Mesendoderm (in vitro differentiated cells): ENCODE data around the gene ZFHX3.
A peak's percentile ranks its signal among the peaks of the same experiment; 100 is the strongest.

Experiments used
- DNase-seq: peaks from one replicate; pipeline ENCODE4 v3.0.0; 2013
- H2AK5ac ChIP-seq: 2 replicates; pipeline ENCODE4 v1.6.1; 2013; ENCODE audit warnings: low read length, inconsistent platforms
- H2BK120ac ChIP-seq: 2 replicates; pipeline ENCODE4 v1.6.1; 2013; ENCODE audit warnings: low read depth, mild to moderate bottlenecking, low read length, moderate library complexity, mixed read lengths
- H2BK15ac ChIP-seq: replicated peaks from 2 replicates; pipeline ENCODE4 v1.6.1; 2013; ENCODE audit warnings: low read depth, mild to moderate bottlenecking, moderate library complexity
- H2BK5ac ChIP-seq: 2 replicates; pipeline ENCODE4 v1.6.1; 2013; ENCODE audit warnings: low read length, inconsistent platforms
- H3K18ac ChIP-seq: 2 replicates; pipeline ENCODE4 v1.6.1; 2013; ENCODE audit warnings: mild to moderate bottlenecking, low read length, mixed read lengths
- H3K23ac ChIP-seq: one replicate; pipeline ENCODE4 v1.6.1; 2013; ENCODE audit warnings: low read length
- H3K27ac ChIP-seq: 2 replicates; pipeline ENCODE4 v1.5.1; 2013; ENCODE audit warnings: low read depth, mild to moderate bottlenecking, inconsistent platforms, low read length, moderate library complexity
- H3K27me3 ChIP-seq: 2 replicates; pipeline ENCODE4 v1.6.1; 2013; ENCODE audit warnings: low read length, control low read depth, mild to moderate bottlenecking, inconsistent platforms; ENCODE audit not compliant: insufficient read depth, poor library complexity
- H3K36me3 ChIP-seq: 2 replicates; pipeline ENCODE4 v1.6.1; 2013; ENCODE audit warnings: low read length, inconsistent platforms; ENCODE audit not compliant: control insufficient read depth, insufficient read depth
- H3K4ac ChIP-seq: one replicate; pipeline ENCODE4 v1.6.1; 2013; ENCODE audit warnings: low read depth, mild to moderate bottlenecking, low read length, moderate library complexity
- H3K4me1 ChIP-seq: 2 replicates; pipeline ENCODE4 v1.6.1; 2013; ENCODE audit warnings: low read depth, low read length, inconsistent platforms; ENCODE audit not compliant: control insufficient read depth
- H3K4me2 ChIP-seq: 2 replicates; pipeline ENCODE4 v1.6.1; 2013; ENCODE audit warnings: low read length
- H3K4me3 ChIP-seq: 2 replicates; pipeline ENCODE4 v1.5.1; 2013; ENCODE audit warnings: mild to moderate bottlenecking, low read length
- H3K56ac ChIP-seq: one replicate; pipeline ENCODE4 v1.6.1; 2013; ENCODE audit warnings: low read length
- H3K79me1 ChIP-seq: 2 replicates; pipeline ENCODE4 v1.6.1; 2013; ENCODE audit warnings: low read length, inconsistent platforms
- H3K79me2 ChIP-seq: 2 replicates; pipeline ENCODE4 v1.6.1; 2013; ENCODE audit warnings: mild to moderate bottlenecking, low read length; ENCODE audit not compliant: control insufficient read depth, insufficient read depth
- H3K9ac ChIP-seq: 2 replicates; pipeline ENCODE4 v1.6.1; 2013; ENCODE audit warnings: low read length, inconsistent platforms
- H4K5ac ChIP-seq: one replicate; pipeline ENCODE4 v1.6.1; 2013; ENCODE audit warnings: low read length
- H4K8ac ChIP-seq: one replicate; pipeline ENCODE4 v1.6.1; 2013; ENCODE audit warnings: low read depth, mild to moderate bottlenecking, control low read depth, low read length, moderate library complexity
- WGBS: extraction: QIAGEN DNeasy Blood & Tissue Kit; methylation state at CpG from one replicate; pipeline ENCODE4 v1.1.7; 2013; ENCODE audit warnings: low lambda C conversion rate, missing lambda C conversion rate; ENCODE audit not compliant: insufficient coverage; ENCODE audit errors: extremely low coverage; 5-methylcytosine and 5-hydroxymethylcytosine counted together

Gene ZFHX3

DNA sequence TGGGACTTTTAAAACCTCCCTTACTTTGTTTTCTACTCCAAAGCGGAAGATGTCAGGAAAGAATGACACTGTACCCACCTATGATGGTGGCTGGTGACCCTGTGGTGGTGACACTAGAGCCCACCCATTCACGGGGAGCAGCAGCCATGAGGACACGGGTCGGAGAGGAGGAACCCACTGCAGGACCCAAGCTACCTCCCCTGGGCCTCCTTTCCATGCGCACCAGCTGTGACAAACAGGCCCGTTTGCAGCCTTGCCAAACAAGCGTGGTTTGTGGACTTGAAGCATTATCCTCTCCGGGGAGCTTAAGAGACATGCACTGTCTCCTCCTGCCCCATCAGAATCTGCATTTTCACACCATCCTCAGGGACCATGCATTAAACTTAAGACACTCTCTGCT, 85.6 kb downstream of the ZFHX3 start:
- Histone ChIP-seq H2BK120ac (no peak overlapping the region), H3K9ac (no peak overlapping the region), H2AK5ac (no peak overlapping the region), H4K5ac (no peak overlapping the region), H3K4me2 (no peak overlapping the region), H3K79me1 (no peaks in the 10 kb centered on the region), H3K36me3 (no peaks in the 10 kb centered on the region), H3K27ac (no peak overlapping the region), H2BK5ac (no peak overlapping the region), H3K4ac (no peak overlapping the region), H3K27me3 (no peaks in the 10 kb centered on the region), H3K79me2 (no peaks in the 10 kb centered on the region), H3K18ac (no peak overlapping the region), H3K4me3 (no peak overlapping the region), H2BK15ac (no peak overlapping the region), H3K4me1 (no peaks in the 10 kb centered on the region), H3K23ac (no peak overlapping the region), H3K56ac (no peak overlapping the region), H4K8ac (no peak overlapping the region)
- no peak for DNase-seq
- WGBS, result no CpG with 5 or more reads among the region's 8 CpGs

DNA sequence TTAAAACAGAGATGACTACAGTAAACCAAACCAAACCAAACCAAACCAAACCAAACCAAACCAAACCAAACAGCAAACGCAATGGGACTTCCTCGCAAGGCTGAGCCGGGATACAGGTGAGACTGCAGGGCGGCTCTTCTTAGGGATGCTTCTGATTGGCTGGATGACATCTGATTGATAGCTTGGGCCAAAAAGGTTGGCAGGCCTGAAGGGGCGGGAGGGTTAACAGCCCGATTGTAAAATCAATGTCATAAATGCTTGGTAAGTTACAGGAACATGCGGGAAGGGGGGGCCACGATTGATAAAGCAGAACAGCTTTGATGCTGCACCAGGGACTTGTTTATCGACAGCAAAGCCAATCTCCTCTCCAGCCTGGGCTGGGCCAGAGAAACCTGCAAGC, 86.1 kb downstream of the ZFHX3 start:
- no CpG with 5 or more reads among the region's 9 CpGs for WGBS
- Histone ChIP-seq H2AK5ac (no peak overlapping the region), H3K79me2 (no peaks in the 10 kb centered on the region), H2BK5ac (no peak overlapping the region), H3K4ac (no peak overlapping the region), H3K36me3 (no peaks in the 10 kb centered on the region), H3K4me3 (no peak overlapping the region), H3K18ac (no peak overlapping the region), H4K5ac (no peak overlapping the region), H4K8ac (no peak overlapping the region), H3K9ac (no peak overlapping the region), H3K79me1 (no peaks in the 10 kb centered on the region), H2BK15ac (no peak overlapping the region), H3K23ac (no peak overlapping the region), H3K27me3 (no peaks in the 10 kb centered on the region), H2BK120ac (no peak overlapping the region), H3K56ac (no peak overlapping the region), H3K4me1 (no peaks in the 10 kb centered on the region), H3K27ac (no peak overlapping the region), H3K4me2 (no peak overlapping the region)
- DNase-seq, result peak; percentile 25

DNA sequence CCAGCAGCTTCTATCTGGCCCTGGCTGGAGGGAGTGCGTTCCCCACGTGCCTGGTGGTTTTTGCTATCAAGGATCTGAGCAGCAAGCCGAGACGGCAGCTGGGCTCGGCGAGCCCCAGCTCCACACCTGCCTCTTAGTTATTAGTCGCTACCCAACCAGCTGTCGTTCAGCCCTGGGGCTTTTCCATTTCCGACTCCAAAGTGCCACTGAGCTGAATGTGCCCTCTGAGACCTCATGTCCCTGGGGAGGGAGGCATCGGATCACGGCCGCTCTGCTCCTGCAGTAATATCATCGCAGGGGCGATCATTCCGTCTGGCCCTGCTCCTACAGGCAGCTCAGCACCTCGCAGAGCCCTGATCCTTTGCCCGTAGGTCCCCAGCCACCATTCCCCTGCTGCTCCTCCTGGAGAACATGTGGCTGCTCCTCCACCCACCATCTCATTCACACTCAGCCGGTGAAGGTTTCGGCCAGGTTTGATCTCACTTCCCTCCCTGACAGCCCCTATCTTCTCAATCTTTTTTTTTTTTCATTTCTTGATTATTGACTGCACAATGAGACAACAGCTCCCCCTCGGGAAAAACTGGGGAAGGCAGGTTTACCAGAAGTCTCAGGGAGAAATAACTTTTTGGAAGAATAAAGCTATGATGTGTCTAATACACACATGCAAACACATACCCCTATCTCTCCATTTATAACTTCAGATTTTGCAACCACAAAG, 86.7 kb downstream of the ZFHX3 start:
- no peak for DNase-seq
- Histone ChIP-seq H2BK5ac (no peak overlapping the region), H3K56ac (no peak overlapping the region), H3K9ac (no peak overlapping the region), H3K4me2 (no peak overlapping the region), H3K27ac (no peak overlapping the region), H3K4me3 (no peak overlapping the region), H2AK5ac (no peak overlapping the region), H3K4ac (no peak overlapping the region), H3K27me3 (no peaks in the 10 kb centered on the region), H3K79me1 (no peaks in the 10 kb centered on the region), H4K5ac (no peak overlapping the region), H3K18ac (no peak overlapping the region), H2BK120ac (no peak overlapping the region), H2BK15ac (no peak overlapping the region), H4K8ac (no peak overlapping the region), H3K36me3 (no peaks in the 10 kb centered on the region), H3K79me2 (no peaks in the 10 kb centered on the region), H3K23ac (no peak overlapping the region), H3K4me1 (no peaks in the 10 kb centered on the region)
- no CpG with 5 or more reads among the region's 20 CpGs for WGBS

DNA sequence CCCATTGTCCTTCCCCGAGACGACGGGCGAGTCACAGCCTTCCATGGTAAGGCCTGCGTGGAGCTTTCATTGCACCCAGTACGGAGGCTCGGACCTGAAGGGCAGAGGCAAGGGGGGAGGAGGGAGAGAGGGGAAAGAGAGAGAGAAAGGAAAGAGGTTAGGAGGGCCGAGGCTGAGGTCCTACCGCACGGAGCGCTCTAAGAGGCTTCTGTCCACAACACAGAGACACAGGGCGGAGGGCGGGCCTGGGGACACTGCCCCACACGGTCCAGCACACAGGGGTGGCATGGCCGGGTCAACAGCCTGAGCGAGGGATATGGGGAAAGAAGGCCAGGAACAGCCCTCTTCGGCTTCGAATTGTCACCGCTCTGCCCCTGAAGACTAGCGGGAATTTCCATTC, 87.8 kb downstream of the ZFHX3 start:
- Histone ChIP-seq H3K9ac (no peak overlapping the region), H3K23ac (no peak overlapping the region), H3K18ac (no peak overlapping the region), H4K8ac (no peak overlapping the region), H3K79me2 (no peaks in the 10 kb centered on the region), H3K4ac (no peak overlapping the region), H3K4me2 (no peak overlapping the region), H3K4me3 (no peak overlapping the region), H2BK120ac (no peak overlapping the region), H2BK5ac (no peak overlapping the region), H3K36me3 (no peaks in the 10 kb centered on the region), H3K27ac (no peak overlapping the region), H3K79me1 (no peaks in the 10 kb centered on the region), H3K4me1 (no peaks in the 10 kb centered on the region), H4K5ac (no peak overlapping the region), H3K27me3 (no peaks in the 10 kb centered on the region), H3K56ac (no peak overlapping the region), H2BK15ac (no peak overlapping the region), H2AK5ac (no peak overlapping the region)
- no CpG with 5 or more reads among the region's 20 CpGs for WGBS
- DNase-seq, result no peak

DNA sequence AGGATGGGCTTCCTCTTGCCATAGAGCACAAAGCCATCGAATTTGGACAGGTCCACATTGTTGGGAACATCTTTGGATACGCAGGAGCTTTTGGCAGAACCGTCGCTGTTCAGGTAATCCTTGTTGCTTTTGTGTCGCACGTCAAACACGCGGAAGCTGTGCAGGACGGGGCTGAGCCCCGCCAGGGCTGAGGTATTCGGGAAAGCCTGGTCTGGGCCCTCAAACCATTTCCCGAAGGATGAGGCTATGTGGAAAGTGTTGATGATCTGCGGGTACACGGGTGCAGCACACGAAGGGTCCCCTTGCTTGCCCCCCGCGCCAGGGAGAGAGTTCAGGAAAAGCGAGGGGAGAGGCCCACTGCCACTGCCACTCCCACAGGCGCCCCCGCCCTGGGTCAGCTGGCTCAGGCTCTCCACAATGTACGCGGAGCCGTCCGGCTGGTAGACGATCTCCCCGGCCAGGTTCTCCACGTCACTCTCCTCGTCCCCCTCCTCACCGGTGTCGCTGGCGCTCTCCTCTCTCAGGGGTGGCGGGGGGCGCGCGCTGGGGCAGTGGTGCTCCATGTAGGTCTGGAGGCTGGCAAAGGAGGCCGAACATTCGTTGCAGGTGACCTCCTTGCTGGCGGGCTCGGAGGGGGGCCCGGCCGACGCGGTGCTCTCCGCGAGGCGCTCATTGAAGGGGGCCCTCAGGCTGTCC, 88.5 kb downstream of the ZFHX3 start:
- Histone ChIP-seq H4K5ac (no peak overlapping the region), H3K4me2 (no peak overlapping the region), H2BK15ac (no peak overlapping the region), H2BK120ac (no peak overlapping the region), H3K23ac (no peak overlapping the region), H2BK5ac (no peak overlapping the region), H3K27me3 (no peaks in the 10 kb centered on the region), H3K56ac (no peak overlapping the region), H4K8ac (no peak overlapping the region), H2AK5ac (no peak overlapping the region), H3K79me1 (no peaks in the 10 kb centered on the region), H3K27ac (no peak overlapping the region), H3K4me1 (no peaks in the 10 kb centered on the region), H3K4me3 (no peak overlapping the region), H3K4ac (no peak overlapping the region), H3K18ac (no peak overlapping the region), H3K36me3 (no peaks in the 10 kb centered on the region), H3K9ac (no peak overlapping the region), H3K79me2 (no peaks in the 10 kb centered on the region)
- WGBS, result no CpG with 5 or more reads among the region's 46 CpGs
- no peak for DNase-seq
